ENCODE measurements around the gene BCO2.
"Not testable (repeated sequence)": the region's sequence is repeated elsewhere in the genome, so short reads cannot be mapped to it uniquely, and the experiment has no call there.

BCO2 gene

DNA sequence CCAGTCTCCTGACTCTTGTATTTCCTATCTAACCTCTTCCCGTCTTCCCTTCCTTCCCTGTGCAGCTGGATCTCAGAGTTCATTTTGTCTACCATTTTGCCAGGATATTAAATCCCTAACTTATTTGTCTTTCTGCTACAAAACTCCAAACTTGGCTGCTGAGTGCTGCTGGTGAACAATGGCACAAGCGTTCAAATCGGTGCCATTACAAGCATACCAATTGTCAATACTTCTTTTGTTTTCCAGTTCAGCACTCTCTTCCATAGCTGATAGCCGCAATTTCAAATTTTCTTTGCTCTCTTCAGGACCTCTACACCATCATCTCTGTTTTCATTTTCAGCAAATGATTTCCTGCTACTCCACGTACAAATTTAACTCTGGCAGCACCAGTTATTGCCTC is 24.8 kb upstream of the BCO2 start:
- TF ChIP-seq, protein P1, sequence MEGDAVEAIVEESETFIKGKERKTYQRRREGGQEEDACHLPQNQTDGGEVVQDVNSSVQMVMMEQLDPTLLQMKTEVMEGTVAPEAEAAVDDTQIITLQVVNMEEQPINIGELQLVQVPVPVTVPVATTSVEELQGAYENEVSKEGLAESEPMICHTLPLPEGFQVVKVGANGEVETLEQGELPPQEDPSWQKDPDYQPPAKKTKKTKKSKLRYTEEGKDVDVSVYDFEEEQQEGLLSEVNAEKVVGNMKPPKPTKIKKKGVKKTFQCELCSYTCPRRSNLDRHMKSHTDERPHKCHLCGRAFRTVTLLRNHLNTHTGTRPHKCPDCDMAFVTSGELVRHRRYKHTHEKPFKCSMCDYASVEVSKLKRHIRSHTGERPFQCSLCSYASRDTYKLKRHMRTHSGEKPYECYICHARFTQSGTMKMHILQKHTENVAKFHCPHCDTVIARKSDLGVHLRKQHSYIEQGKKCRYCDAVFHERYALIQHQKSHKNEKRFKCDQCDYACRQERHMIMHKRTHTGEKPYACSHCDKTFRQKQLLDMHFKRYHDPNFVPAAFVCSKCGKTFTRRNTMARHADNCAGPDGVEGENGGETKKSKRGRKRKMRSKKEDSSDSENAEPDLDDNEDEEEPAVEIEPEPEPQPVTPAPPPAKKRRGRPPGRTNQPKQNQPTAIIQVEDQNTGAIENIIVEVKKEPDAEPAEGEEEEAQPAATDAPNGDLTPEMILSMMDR (conservative IDR thresholded peaks at IDR 0.05) = no peak

DNA sequence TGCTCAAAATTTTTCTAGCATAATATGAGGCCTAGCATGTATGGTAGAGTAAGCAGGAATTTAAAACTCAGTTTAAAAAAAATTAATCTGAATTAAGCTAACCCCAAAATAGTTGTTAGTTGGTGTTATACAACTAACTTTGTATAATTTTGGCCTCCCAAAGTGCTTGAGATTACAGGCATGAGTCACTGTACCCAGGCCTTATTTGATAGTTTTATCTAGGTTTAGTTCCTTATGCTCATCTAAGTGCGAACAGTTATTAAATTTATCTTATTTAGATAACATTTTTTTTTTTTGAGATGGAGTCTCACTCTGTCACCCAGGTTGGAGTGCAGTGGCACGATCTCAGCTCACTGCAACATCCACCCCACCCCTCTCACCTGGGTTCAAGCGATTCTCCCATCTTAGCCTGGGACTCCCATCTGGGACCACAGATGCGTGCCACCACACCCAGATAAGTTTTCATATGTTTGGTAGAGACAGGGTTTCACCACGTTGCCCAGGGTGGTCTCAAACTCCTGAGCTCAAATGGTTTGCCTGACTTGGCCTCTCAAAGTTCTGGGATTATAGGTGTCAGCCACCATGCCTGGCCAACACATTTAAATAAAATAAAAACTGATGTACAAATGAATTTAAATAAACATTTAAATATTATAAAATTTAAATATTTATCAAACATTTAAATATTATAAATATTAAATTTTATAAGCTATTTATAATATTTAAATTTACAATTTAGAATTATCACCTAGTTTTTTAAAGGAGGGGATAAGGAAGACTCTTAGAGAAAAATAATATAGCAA is 19.0 kb upstream of the BCO2 start:
- H3K27ac ChIP-seq = no peak overlapping the region
- TF ChIP-seq, protein P1 (conservative IDR thresholded peaks at IDR 0.05) = no peak

More for the DNA sequence above, 24.8 kb upstream of the BCO2 start:
- H3K27ac ChIP-seq = no peak overlapping the region

DNA sequence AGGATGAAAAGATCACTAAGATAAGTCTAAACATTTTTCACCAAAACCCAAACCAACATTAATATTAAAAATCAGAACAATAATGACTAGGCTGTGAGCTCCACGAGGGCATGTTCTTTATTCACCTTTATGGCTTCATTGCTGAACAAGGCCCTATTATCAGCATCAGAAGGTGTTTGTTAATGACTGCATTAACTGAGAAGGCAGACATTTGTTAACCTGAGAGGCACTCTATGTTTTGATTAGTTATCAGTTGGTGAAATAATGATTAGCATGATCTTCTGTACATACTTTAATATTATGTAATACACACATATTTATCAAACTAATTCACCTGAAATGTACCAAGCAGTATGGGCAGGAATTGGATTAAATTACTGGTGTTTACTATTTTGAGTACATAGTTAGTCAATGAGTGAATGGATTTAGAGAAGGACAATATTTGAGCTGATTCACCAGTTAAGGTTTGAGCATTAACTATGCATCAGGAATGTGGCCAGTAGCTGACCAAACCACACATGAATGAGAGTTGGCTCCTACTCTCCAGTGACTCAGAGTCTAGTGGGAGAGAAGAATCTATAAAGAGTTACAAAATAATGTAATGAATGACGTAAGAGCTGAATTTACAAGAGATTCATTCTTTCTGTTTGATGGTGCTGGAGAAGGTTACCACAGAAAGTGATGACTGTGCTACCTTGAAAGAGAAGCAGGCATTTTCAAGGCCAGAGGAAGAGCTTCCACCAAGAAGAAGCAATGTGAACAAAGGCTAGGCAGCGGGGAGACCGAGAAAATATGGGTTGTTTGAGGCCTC is 18.2 kb upstream of the BCO2 start:
- TF ChIP-seq, protein P1 (conservative IDR thresholded peaks at IDR 0.05) = no peak
- H3K27ac ChIP-seq = no peak overlapping the region

DNA sequence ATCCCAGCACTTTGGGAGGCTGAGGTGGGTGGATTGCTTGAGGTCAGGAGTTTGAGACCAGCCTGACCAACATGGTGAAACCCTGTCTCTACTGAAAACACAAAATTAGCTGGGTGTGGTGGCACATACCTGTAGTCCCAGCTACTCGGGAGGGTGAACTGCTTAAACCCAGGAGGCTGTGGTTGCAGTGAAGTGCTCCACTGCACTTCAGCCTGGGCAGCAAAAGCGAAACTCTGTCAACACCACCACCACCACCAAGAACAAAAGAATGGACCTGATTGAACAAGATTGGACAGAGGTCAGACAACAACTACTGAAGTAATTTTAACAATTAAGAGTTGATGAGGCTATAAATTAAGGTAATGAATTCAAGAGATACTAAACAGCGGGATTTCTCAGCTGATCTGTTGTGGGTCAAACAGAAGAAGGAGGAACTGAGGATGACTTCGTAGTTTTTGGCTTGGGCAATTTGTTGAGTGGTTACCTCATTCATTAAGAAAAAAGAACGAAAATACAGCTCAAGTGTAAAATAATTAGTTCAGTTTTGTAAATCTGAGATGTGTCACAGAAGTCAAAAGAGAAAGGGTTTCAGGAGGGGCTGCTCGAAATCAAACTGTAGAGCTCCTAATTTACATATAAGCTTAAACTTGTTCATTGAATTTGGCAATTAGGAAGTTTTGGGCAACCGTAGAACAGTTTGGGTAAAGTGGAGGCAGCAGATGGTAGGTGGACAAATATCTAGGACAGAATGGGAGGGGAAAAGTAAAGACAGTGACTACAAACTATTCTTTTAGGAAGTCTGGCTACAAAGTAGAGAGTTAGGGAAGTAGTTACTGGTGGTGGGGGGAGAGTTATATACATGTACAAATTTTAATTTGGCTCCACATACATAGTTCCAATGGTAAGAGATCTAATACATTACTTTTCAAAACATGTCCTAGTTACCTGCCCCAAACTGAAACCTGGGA is 15.9 kb upstream of the BCO2 start:
- TF ChIP-seq, protein P1 (conservative IDR thresholded peaks at IDR 0.05) = no peak

DNA sequence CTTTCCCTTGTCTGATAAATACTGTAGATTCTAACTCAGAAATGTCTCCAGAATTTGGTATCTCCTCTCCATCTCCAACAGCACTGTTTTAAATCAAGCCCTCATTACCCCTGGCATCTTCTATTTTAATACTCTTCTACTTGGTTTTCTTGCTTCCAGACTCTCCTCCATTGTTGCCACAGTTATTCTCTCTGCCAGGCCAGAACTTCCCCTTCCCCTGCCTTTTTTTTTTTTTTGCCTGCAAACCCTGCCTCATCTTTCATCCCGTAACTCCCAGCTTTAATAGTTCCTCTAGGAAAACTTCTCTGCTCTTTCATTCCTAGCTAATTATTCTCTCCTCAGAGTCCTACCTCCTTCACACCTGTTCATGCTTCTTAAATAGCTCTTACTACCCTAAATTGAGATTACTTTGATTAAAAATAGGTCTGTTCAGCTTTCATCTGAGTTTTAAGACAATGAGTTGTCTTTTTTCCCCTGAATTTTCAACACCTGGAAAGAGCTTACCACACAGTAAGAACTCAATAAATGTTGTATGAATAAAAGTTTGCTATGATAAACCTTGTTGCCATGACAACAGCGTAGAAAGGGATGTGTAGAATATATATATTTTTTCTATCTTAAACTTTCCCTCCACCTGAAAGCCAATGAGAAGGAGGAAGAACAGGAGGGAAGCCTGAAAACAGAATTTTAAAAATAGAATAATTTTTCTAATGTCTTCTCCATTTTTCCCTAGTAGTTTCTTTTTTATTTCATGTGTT is 15.0 kb upstream of the BCO2 start:
- TF ChIP-seq, protein P1 (conservative IDR thresholded peaks at IDR 0.05) = no peak
- no peak overlapping the region for H3K27ac ChIP-seq

More for the DNA sequence above, 15.9 kb upstream of the BCO2 start:
- H3K27ac ChIP-seq = no peak overlapping the region

DNA sequence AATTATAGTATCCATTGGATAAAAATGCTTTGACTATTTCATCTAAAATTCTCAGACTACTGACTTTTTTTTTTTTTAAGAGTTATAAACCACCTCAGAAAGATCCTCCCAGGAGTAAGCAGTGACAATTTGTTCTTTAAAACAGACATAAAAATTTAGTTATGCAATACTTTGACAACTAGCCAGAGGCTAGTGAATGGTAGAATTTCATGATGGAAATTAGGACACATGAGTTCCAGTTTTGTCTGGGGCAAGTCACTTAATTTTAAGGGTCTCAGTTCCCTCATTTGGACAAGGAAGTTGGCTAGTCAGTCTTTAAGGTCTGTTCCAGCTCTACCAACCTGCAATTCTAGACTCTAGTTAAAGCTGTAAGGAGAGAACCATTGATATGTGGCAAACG is 14.3 kb upstream of the BCO2 start:
- no peak overlapping the region for H3K27ac ChIP-seq

DNA sequence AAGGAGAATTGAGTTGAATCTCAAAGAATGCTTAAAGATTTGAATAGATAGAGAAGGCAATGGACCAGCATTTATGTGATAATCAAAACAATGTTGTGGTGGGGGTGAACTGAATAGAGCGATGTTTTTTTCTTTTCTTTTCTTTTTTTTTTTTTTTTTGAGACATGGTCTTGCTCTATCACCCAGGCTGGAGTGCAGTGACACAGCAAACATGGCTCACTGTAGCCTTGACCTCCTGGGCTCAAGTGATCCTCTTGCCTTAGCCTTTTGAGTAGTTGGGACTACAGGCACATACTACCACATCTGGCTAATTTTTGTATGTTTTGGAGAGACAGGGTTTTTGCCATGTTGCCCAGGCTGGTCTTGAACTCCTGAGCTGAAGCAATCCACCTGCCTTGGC is 13.1 kb upstream of the BCO2 start:
- not testable (repeated sequence) for H3K27ac ChIP-seq

More for the DNA sequence above, 14.3 kb upstream of the BCO2 start:
- TF ChIP-seq, protein P1 (conservative IDR thresholded peaks at IDR 0.05) = no peak

Data from VCaP (cell line).